DMS114 treated with DMSO at 0.1 percent for 48 hours (cell line): Measurements from ENCODE around the gene IPO4.
A peak's percentile ranks its signal among the peaks of the same experiment; 100 is the strongest.

Experiments used
- DNase-seq: peaks from one replicate; lab custom pipeline; 2025; ENCODE audit not compliant: unreplicated experiment; lab: John Stamatoyannopoulos, UW

Gene IPO4

GRCh38 chr14:24147761-24148428, 40.7 kb downstream of the IPO4 start:
- DNase-seq = no peak

- peak; percentile 93 for DNase-seq
These were observed 41.4 kb downstream of the IPO4 start, which contains the start of gene RNF31 for GRCh38 chr14:24146978-24147760. RNF31 (plus strand) TSS chr14:24147498; CDS start chr14:24147699, 201 bp downstream.

- DNase-seq = peak; percentile 93
These were observed 42.1 kb downstream of the IPO4 start, which contains the start of gene PSME2 for GRCh38 chr14:24146453-24146977. PSME2 (minus strand) TSS chr14:24146610; CDS start chr14:24146581, 29 bp downstream.

DNA sequence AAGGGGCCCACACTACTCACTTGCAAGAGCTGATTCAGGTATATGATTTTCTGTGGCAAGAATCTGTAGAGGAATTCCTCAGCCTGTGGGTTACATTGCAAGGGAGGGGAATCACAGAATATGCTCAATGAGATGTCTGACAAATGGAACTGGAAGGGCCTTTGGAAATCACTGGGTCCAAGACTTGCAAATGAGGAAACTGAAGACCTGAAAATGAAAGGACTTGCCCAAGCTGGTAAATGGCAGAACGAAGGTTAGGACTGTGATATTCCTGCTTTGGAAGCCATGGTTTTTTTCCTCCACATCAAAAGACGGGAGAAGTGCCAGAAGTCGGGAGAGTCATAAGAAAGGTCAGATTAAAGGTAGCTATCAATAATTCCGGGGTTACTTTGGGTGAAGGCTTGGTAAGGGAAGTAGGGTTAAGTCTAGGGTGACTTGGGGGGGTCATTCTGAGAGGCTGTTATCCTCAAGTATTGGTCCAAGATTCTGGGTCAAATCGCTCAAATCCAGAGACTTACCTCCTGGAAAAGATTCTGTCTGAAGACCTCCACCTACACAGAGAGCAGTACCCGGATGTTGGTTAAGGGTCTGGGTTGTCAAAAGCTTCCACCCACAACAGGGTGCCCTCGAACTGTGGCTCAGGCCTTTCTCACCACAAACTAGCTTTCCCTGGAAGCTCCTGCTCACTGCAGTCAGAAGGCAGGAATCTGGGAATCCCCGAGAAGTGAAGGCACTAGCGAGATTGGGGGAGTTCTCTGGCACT, 42.7 kb downstream of the IPO4 start:
- DNase-seq = no peak

DNA sequence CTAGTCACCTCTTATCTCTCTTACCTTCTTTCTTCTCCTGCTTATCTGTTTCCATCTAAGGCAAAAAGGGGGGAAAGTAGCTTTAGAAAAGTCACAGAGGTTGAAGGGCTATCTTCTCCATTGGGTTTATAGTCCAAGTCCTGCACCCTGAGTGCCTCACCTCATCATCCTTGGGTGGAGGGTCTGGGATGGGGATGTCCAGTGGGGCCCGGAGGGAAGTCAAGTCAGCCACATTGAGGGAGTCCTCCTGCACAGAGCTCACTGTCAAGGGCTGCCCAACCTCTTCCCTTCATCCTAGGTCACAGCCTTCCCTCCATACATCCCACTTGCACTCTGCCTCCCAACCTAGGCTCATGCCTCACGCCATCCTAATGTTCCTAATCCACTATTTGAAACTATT, 43.4 kb downstream of the IPO4 start:
- DNase-seq = no peak

GRCh38 chr14:24144451-24144850, 44.2 kb downstream of the IPO4 start:
- DNase-seq = no peak

DNA sequence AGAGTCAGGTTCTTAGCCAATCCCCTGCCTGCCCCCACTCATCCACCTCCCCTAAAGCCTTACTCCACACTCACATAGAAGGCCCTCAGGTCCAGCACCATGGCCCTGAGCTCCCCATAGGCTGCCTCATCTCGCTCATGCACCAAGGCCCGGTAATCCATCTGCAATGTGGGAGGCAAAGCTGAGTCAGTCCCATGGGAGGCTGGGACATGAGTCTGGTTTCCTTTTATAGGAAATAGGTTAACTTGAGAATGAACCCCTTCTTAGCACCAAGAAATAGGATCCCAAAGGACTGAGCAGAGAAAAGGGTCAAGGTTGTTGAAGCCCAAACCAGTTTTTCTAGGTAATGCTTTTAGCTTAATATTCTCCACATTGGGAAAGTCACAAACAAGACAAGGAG, 45.1 kb downstream of the IPO4 start:
- no peak for DNase-seq

DNA sequence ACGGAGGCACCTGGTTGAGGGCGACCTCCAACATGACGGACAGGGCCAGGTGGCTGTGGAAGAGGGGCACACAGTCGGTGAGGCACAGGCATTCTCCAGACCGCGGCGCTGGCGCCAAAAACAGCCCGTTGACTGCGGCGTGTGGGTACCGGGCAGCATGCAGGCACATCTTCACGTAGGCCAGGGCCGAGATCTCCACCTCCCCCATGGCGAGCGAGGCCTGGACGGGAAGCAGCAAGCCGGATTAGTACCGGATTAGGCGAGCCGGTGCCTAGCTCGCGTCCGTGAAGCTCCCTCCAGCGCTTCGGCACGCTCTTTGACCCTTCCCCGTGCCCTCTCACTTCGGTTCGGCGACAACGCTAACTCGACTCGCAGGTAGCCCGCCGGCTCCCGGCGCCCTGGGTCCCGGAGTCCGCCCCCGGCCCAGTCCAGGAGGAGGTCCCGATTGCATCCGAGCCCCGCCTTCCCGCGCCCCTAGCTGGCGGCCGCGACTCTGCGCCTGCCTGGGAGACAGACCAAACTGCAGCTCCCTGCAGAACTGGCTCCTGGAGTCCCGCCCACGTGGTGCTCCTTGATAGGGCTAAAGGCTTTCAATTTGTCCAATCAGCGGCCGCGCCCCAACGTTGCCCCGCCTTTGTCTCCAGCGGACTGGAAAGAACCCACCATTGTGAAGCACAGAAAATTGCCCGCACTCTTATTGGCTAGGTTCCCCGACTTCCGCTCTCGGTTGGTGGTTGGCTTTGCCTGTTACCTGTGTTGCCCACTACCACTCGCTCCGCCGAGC, 47.3 kb downstream of the IPO4 start, which contains the start of gene EMC9:
EMC9 (minus strand) TSS at position 495 of the 784 bp plus-strand sequence; CDS start at position 208, 287 bp downstream.
- peak; percentile 98 for DNase-seq

- DNase-seq = no peak
These were observed 49.2 kb downstream of the IPO4 start for GRCh38 chr14:24139272-24139934.

GRCh38 chr14:24138396-24139271, 50.0 kb downstream of the IPO4 start:
- no peak for DNase-seq

DNA sequence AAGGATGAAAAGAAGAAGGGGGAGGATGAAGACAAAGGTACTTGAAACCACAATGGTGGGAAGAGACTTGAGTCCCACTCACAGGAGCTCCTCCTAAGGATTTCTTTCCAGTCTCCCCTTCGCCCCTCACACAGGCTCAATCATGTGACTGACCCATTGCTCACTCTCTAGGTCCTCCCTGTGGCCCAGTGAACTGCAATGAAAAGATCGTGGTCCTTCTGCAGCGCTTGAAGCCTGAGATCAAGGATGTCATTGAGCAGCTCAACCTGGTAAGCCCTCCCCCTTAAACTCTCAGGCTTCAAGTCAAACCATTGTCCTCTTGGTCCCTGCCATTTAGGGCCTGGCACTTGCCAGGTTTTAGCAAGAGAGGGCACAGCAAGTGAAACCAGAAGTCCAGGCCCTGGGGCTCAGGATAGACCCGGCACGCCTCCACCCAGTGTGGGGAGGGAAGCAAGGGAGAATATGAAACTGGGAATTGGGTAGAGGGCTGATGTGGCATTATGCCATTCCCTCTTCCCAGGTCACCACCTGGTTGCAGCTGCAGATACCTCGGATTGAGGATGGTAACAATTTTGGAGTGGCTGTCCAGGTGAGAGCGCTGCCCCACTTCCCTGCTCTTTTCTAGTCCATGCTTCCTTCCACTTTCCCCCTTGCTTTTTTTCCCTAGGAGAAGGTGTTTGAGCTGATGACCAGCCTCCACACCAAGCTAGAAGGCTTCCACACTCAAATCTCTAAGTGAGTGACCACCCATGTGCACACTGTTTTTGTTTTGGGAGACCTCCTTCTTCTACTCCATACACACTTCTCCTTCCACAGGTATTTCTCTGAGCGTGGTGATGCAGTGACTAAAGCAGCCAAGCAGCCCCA, 50.9 kb downstream of the IPO4 start:
- no peak for DNase-seq

DNA sequence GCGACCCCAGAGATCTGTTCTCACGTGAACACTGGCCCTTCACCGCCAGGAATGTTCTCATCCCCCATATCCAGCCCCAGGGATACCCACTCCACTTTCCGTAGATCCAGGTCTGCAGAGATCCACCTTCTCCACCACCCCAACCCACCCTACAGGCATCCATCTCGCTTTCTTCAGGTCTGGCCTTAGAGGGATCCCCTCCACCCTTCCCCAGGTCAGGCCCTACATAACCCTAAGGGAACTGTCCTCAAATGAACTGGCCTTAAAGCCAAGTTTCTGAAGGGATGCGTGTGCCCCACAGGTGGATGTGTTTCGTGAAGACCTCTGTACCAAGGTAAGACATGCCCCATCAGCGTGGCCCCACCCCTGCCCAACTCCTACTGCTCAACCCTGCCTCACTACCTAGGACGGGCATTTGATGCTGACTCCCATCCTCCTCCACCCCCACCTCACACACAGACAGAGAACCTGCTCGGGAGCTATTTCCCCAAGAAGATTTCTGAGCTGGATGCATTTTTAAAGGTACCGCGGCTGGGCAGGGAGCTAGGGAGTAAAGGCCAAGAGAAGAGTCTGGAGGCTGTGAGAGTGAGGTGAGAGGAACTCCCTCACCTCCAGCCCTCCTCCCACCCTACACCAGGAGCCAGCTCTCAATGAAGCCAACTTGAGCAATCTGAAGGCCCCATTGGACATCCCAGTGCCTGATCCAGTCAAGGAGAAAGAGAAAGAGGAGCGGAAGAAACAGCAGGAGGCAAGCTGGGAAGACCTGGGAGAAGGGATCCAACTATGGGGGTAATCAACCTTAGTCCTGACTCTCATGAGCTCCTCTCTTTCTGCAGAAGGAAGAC, 51.7 kb downstream of the IPO4 start:
- DNase-seq = no peak

GRCh38 chr14:24135834-24136683, 52.6 kb downstream of the IPO4 start, which contains the start of gene PSME1:
PSME1 (plus strand) TSS chr14:24136194; CDS start chr14:24136263, 69 bp downstream.
- peak; percentile 69 for DNase-seq

GRCh38 chr14:24135584-24135833, 53.1 kb downstream of the IPO4 start:
- DNase-seq = no peak

- DNase-seq = no peak
These were observed 54.9 kb downstream of the IPO4 start for GRCh38 chr14:24133735-24134134.

DNA sequence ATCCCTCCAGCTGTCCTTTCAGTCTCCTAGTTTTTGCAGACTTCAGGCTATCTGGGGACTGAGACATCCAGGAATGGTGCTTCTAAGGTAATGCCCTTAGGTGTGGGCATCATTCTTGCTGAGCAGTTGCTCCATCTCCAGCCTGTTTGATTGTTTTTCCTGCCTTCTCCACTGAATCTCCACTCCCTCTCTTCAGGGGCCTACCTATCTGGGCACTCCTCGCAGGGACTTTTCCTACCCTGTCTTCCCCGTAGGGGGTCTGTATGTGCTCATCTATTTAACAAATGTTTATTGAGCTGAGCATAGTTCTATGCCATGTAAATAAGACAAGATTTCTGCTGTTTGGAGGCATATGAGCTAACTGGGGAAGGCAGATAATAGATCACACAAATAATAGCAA, 55.6 kb downstream of the IPO4 start:
- DNase-seq = no peak
